C4-2B (cell line): ENCODE measurements around the gene DENND4C.

Experiments used
- CTCF ChIP-seq: fragments of 450-650 bp; conservative IDR thresholded peaks from 2 replicates; pipeline ENCODE4 v1.5.1; 2017; ENCODE audit warnings: mild to moderate bottlenecking
- ZFX ChIP-seq: fragments of 450-650 bp; IDR thresholded peaks from 2 replicates; pipeline ENCODE4 v1.6.1; 2017

DNA sequence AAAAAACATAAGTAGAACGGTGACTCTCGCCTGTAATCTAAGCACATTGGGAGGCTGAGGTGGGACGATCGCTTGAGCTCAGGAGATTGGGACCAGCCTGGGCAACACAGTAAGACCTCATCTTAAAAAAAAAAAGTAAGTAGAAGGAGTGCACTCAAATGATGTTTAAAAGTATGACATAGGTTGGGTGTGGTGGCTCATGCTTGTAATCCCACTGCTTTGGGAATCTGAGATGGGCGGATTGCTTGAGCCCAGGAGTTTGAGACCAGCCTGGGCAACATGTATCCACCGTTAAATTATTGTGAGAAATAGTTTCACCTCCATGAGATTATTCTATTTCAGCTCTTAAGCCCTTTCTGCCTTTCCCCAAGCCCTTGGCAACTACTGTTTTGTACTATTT, 11.2 kb downstream of the DENND4C start:
- no peak for TF ChIP-seq CTCF
- no peak for TF ChIP-seq ZFX
